ENCODE data around the gene HAUS2. TPM values are rescaled to one million over a fixed set of nuclear protein-coding genes. Genes with fewer than 3 reads are reported as not detected.

Gene HAUS2
- 24.6 and 39.6 TPM in 2 replicates for total RNA-seq

GRCh38 chr15:42548249-42549031 is at the start of gene HAUS2, which contains the start of gene LRRC57:
HAUS2 (plus strand) TSS chr15:42548838; CDS start chr15:42548873, 35 bp downstream.
LRRC57 (minus strand) TSS chr15:42548793; CDS start chr15:42548434, 359 bp downstream.

GRCh38 chr15:42575188-42576039 is 26.8 kb downstream of the HAUS2 start, which contains the start of gene STARD9:
STARD9 (plus strand) TSS chr15:42575606; CDS start chr15:42575716, 110 bp downstream.

Other genes starting within 250 kb of the HAUS2 start
- 0.74 and 4.2 TPM in 2 replicates for gene CAPN3, start 189.3 kb upstream of the HAUS2 start, total RNA-seq
- gene ZNF106, start 57.7 kb upstream of the HAUS2 start, total RNA-seq = 76.3 and 97.4 TPM in 2 replicates
- 107 and 111 TPM in 2 replicates for gene SNAP23, start 53.2 kb upstream of the HAUS2 start, total RNA-seq
- gene LRRC57, start within 50 bp of the HAUS2 start, total RNA-seq = 15.7 and 24.0 TPM in 2 replicates
- 2.7 and 6.6 TPM in 2 replicates for gene STARD9, start 26.8 kb downstream of the HAUS2 start, total RNA-seq
- gene CDAN1, start 188.3 kb downstream of the HAUS2 start, total RNA-seq = 11.9 TPM in 2 replicates

All from smooth muscle cell of the umbilical artery (primary cell).